GM21786 (cell line): ENCODE measurements around the gene FSTL5.

Experiments used
- ATAC-seq: cut with Tn5 transposase; IDR thresholded peaks from one replicate; pipeline ENCODE4 v1.9.1; 2021; ENCODE audit not compliant: unreplicated experiment

FSTL5 gene

GRCh38 chr4:161463436-161463835 is 700.4 kb downstream of the FSTL5 start:
- ATAC-seq, result no peak

GRCh38 chr4:161457906-161458305 is 705.9 kb downstream of the FSTL5 start:
- ATAC-seq, result no peak

GRCh38 chr4:161457311-161457710 is 706.5 kb downstream of the FSTL5 start:
- no peak for ATAC-seq

- ATAC-seq, result no peak
These were observed 708.9 kb downstream of the FSTL5 start for GRCh38 chr4:161454860-161455259.

GRCh38 chr4:161448550-161449180 is 715.1 kb downstream of the FSTL5 start:
- ATAC-seq, result no peak

- ATAC-seq, result no peak
These were observed 719.2 kb downstream of the FSTL5 start for GRCh38 chr4:161444626-161445025.

GRCh38 chr4:161442921-161443320 is 720.9 kb downstream of the FSTL5 start:
- no peak for ATAC-seq

- ATAC-seq, result no peak
These were observed 725.7 kb downstream of the FSTL5 start for GRCh38 chr4:161438096-161438495.

GRCh38 chr4:161428180-161428965 is 735.4 kb downstream of the FSTL5 start:
- no peak for ATAC-seq

- ATAC-seq, result peak; percentile 67
These were observed 744.0 kb downstream of the FSTL5 start for GRCh38 chr4:161419822-161420221.

- ATAC-seq, result no peak
These were observed 751.9 kb downstream of the FSTL5 start for GRCh38 chr4:161411901-161412300.

- ATAC-seq, result no peak
These were observed 759.3 kb downstream of the FSTL5 start for GRCh38 chr4:161404346-161405110.

- ATAC-seq, result no peak
These were observed 760.0 kb downstream of the FSTL5 start for GRCh38 chr4:161403781-161404180.

GRCh38 chr4:161393602-161394001 is 770.2 kb downstream of the FSTL5 start:
- no peak for ATAC-seq

- ATAC-seq, result peak; percentile 46
These were observed 781.1 kb downstream of the FSTL5 start for GRCh38 chr4:161382655-161383054.

GRCh38 chr4:161376275-161376674 is 787.5 kb downstream of the FSTL5 start:
- no peak for ATAC-seq

- no peak for ATAC-seq
These were observed 799.1 kb downstream of the FSTL5 start for GRCh38 chr4:161364681-161365080.

GRCh38 chr4:161360982-161361381 is 802.8 kb downstream of the FSTL5 start:
- ATAC-seq, result no peak

- ATAC-seq, result peak; percentile 86
These were observed 804.3 kb downstream of the FSTL5 start for GRCh38 chr4:161359491-161359890.

- no peak for ATAC-seq
These were observed 807.4 kb downstream of the FSTL5 start for GRCh38 chr4:161356351-161356750.

- no peak for ATAC-seq
These were observed 812.9 kb downstream of the FSTL5 start for GRCh38 chr4:161350946-161351345.

GRCh38 chr4:161345741-161346140 is 818.1 kb downstream of the FSTL5 start:
- ATAC-seq, result no peak
